ENCODE measurements around the gene CLEC16A. TPM values are rescaled to one million over a fixed set of nuclear protein-coding genes. Genes with fewer than 3 reads are reported as not detected.

Gene CLEC16A
- total and polyA plus RNA-seq, 2 experiments from 2014 or later: 9.9 to 24.1 TPM

- TF ChIP-seq ZNF462 (CRISPR knock-in tag; IDR thresholded peaks at IDR 0.05) (no peak), EZH2 (IDR thresholded peaks at IDR 0.05; ENCODE audit: low read depth, unreplicated experiment) (no peak), ETS1 (IDR thresholded peaks at IDR 0.05) (no peak), CREB1 (CRISPR knock-in tag; IDR thresholded peaks at IDR 0.05; ENCODE audit: low read depth) (no peak), JUNB (IDR thresholded peaks at IDR 0.05; ENCODE audit: unreplicated experiment) (no peak), ZNF114 (CRISPR knock-in tag; IDR thresholded peaks at IDR 0.05) (no peak), CTCF (conservative IDR thresholded peaks at IDR 0.05; ENCODE audit: low read depth in 2 of 2) (no peak)
Measured at GRCh38 chr16:10935226-10935915, 9.0 kb upstream of the CLEC16A start (continued).

All from GM23338 (cell line).